ENCODE results near the gene JAZF1.
"Not testable (repeated sequence)": the region's sequence is repeated elsewhere in the genome, so short reads cannot be mapped to it uniquely, and the experiment has no call there.

JAZF1 gene

DNA sequence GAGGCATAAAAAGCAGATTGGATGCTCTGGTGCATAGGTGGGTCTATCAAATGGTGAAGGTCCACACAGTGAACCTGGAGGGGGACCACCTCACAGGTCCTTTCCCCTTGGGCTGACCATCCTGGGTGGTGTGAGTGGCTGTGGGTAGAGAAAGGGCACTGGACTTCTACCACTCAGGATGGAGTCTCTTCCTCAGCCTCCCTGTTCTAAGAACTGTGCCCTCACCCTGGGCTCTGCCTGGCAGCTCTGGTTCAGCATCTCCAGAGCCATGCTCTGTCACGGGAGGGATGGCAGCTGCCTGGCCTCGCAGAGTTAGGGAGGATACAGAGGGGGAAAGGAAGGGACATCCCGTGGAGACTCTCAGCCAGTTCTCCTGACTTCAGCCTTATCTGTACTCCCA is 318.8 kb downstream of the JAZF1 start:
- no peak overlapping the region for H3K4me2 ChIP-seq (ENCODE audit: low read depth, low read length)
- H2AFZ ChIP-seq (ENCODE audit: low read length): no peak overlapping the region
- DNase-seq: no peak
- no peak overlapping the region for H3K9ac ChIP-seq (ENCODE audit: low read length)
- no peaks in the 10 kb centered on the region for H3K9me2 ChIP-seq (replicated peaks; ENCODE audit: insufficient read depth, low read length)
- no peak overlapping the region for H3K4me3 ChIP-seq (ENCODE audit: low read length)
- no peaks in the 10 kb centered on the region for H3K9me3 ChIP-seq (replicated peaks; ENCODE audit: insufficient read depth, low read length)
- TF ChIP-seq, protein P1, sequence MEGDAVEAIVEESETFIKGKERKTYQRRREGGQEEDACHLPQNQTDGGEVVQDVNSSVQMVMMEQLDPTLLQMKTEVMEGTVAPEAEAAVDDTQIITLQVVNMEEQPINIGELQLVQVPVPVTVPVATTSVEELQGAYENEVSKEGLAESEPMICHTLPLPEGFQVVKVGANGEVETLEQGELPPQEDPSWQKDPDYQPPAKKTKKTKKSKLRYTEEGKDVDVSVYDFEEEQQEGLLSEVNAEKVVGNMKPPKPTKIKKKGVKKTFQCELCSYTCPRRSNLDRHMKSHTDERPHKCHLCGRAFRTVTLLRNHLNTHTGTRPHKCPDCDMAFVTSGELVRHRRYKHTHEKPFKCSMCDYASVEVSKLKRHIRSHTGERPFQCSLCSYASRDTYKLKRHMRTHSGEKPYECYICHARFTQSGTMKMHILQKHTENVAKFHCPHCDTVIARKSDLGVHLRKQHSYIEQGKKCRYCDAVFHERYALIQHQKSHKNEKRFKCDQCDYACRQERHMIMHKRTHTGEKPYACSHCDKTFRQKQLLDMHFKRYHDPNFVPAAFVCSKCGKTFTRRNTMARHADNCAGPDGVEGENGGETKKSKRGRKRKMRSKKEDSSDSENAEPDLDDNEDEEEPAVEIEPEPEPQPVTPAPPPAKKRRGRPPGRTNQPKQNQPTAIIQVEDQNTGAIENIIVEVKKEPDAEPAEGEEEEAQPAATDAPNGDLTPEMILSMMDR (IDR thresholded peaks at IDR 0.05; ENCODE audit: low read length): no peak
- TF ChIP-seq EZH2phosphoT487 (IDR thresholded peaks at IDR 0.05; ENCODE audit: low read length) (no peak), EZH2 (optimal IDR thresholded peaks at IDR 0.05; ENCODE audit: low read depth, low read length) (no peak)
- H3K27me3 ChIP-seq (replicated peaks; ENCODE audit: insufficient read depth, low read length): no peaks in the 10 kb centered on the region
- no peaks in the 10 kb centered on the region for H3F3A ChIP-seq (ENCODE audit: insufficient read depth, low read length)
- no peaks in the 10 kb centered on the region for H3K36me3 ChIP-seq (replicated peaks; ENCODE audit: insufficient read depth, low read length)
- no peaks in the 10 kb centered on the region for H3K79me2 ChIP-seq (ENCODE audit: low read length)
- H4K20me1 ChIP-seq (ENCODE audit: insufficient read depth, low read length): no peaks in the 10 kb centered on the region
- no peaks in the 10 kb centered on the region for H3K4me1 ChIP-seq (ENCODE audit: low read length)
- no peak overlapping the region for H3K27ac ChIP-seq (ENCODE audit: low read length)

DNA sequence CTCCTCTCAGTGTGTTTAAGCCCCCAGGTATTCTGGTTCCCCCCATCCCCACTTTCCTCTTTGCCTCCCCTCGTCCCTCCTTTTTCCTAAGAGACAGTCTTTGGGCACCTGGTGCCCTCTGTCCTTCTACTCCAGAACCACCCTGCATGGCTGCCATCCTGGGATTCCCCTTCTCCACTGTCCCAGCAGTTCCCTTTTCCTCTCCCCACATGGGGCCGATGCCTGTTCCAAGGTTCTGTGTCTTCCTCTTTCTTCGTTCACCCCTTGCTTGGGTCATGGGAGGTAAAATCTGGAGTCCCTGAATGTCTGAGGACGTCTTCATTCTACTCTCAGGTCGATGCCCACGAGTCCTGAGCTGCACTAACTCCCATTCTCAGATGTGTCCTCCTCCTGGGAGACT is 319.8 kb downstream of the JAZF1 start:
- Histone ChIP-seq H2AFZ (ENCODE audit: low read length) (no peak overlapping the region), H3K79me2 (ENCODE audit: low read length) (no peaks in the 10 kb centered on the region), H3K4me1 (ENCODE audit: low read length) (no peaks in the 10 kb centered on the region), H3F3A (ENCODE audit: insufficient read depth, low read length) (no peaks in the 10 kb centered on the region), H3K9ac (ENCODE audit: low read length) (no peak overlapping the region), H3K36me3 (replicated peaks; ENCODE audit: insufficient read depth, low read length) (no peaks in the 10 kb centered on the region), H3K4me2 (ENCODE audit: low read depth, low read length) (no peak overlapping the region), H3K9me3 (replicated peaks; ENCODE audit: insufficient read depth, low read length) (no peaks in the 10 kb centered on the region), H3K27me3 (replicated peaks; ENCODE audit: insufficient read depth, low read length) (no peaks in the 10 kb centered on the region), H4K20me1 (ENCODE audit: insufficient read depth, low read length) (no peaks in the 10 kb centered on the region), H3K4me3 (ENCODE audit: low read length) (no peak overlapping the region), H3K9me2 (replicated peaks; ENCODE audit: insufficient read depth, low read length) (no peaks in the 10 kb centered on the region), H3K27ac (ENCODE audit: low read length) (no peak overlapping the region)
- no peak for DNase-seq
- no peak for TF ChIP-seq EZH2 (optimal IDR thresholded peaks at IDR 0.05; ENCODE audit: low read depth, low read length)
- no peak for TF ChIP-seq EZH2phosphoT487 (IDR thresholded peaks at IDR 0.05; ENCODE audit: low read length)
- TF ChIP-seq, protein P1 (IDR thresholded peaks at IDR 0.05; ENCODE audit: low read length): no peak

DNA sequence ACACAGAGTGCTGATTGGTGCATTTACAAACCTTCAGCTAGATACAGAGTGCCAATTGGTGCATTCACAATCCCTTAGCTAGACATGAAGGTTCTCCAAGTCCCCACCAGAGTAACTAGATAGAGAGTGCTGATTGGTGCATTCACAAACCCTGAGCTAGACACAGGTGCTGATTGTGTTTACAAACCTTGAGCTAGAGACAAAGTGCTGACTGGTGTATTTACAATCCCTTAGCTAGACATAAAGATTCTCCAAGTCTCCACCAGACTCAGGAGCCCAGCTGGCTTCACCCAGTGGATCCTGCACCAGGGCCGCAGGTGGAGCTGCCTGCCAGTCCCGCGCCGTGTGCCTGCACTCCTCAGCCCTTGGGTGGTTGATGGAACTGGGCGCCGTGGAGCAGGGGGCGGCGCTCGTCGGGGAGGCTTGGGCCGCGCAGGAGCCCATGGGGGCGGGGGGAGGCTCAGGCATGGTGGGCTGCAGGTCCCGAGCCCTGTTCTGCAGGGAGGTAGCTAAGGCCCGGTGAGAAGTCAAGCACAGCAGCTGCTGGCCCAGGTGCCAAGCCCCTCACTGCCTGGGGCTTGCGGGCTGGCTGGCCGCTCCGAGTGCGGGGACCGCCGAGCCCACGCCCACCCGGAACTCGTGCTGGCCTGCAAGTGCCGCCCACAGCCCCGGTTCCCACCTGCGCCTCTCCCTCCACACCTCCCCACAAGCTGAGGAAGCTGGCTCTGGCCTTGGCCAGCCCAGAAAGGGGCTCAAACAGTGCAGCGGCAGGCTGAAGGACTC is 323.7 kb downstream of the JAZF1 start:
- H2AFZ ChIP-seq (ENCODE audit: low read length); H3K79me2 ChIP-seq (ENCODE audit: low read length); H3K27me3 ChIP-seq (replicated peaks; ENCODE audit: insufficient read depth, low read length); DNase-seq; H3K4me1 ChIP-seq (ENCODE audit: low read length); H3K27ac ChIP-seq (ENCODE audit: low read length); H3K4me2 ChIP-seq (ENCODE audit: low read depth, low read length); H3K9ac ChIP-seq (ENCODE audit: low read length); H4K20me1 ChIP-seq (ENCODE audit: insufficient read depth, low read length); H3K36me3 ChIP-seq (replicated peaks; ENCODE audit: insufficient read depth, low read length); H3K4me3 ChIP-seq (ENCODE audit: low read length); H3F3A ChIP-seq (ENCODE audit: insufficient read depth, low read length); H3K9me2 ChIP-seq (replicated peaks; ENCODE audit: insufficient read depth, low read length); H3K9me3 ChIP-seq (replicated peaks; ENCODE audit: insufficient read depth, low read length): not testable (repeated sequence)

DNA sequence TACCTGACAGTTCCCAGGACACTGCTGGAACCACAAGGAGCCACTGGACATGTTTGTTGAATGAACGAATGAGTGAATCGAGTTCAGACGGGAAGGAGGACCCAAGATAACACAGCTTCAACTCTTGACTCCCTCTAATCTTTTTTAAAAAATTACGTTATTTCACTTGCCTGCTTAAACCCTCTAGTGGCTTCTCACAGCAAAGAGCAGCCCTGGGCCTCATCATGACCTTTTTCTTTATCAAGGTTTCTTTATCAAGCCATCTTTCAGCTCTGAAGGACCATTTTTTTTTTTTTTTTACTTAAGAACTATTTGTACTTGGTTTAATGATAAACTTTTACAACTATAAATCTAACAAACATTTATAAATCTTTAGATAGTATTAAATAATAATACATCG is 330.1 kb downstream of the JAZF1 start:
- H3K27me3 ChIP-seq (replicated peaks; ENCODE audit: insufficient read depth, low read length): no peaks in the 10 kb centered on the region
- no peaks in the 10 kb centered on the region for H3K9me3 ChIP-seq (replicated peaks; ENCODE audit: insufficient read depth, low read length)
- H3K9ac ChIP-seq (ENCODE audit: low read length): no peak overlapping the region
- H3K36me3 ChIP-seq (replicated peaks; ENCODE audit: insufficient read depth, low read length): no peaks in the 10 kb centered on the region
- H3K9me2 ChIP-seq (replicated peaks; ENCODE audit: insufficient read depth, low read length): no peaks in the 10 kb centered on the region
- no peak for DNase-seq
- no peak overlapping the region for H3K4me3 ChIP-seq (ENCODE audit: low read length)
- no peaks in the 10 kb centered on the region for H3K79me2 ChIP-seq (ENCODE audit: low read length)
- H3K4me2 ChIP-seq (ENCODE audit: low read depth, low read length): no peak overlapping the region
- TF ChIP-seq EZH2 (optimal IDR thresholded peaks at IDR 0.05; ENCODE audit: low read depth, low read length) (no peak), EZH2phosphoT487 (IDR thresholded peaks at IDR 0.05; ENCODE audit: low read length) (no peak)
- TF ChIP-seq, protein P1 (IDR thresholded peaks at IDR 0.05; ENCODE audit: low read length): no peak
- H3K4me1 ChIP-seq (ENCODE audit: low read length): no peaks in the 10 kb centered on the region
- H4K20me1 ChIP-seq (ENCODE audit: insufficient read depth, low read length): peaks cover 2% of the 10 kb centered on the region; the same call in 1 of the 2 replicates
- no peaks in the 10 kb centered on the region for H3F3A ChIP-seq (ENCODE audit: insufficient read depth, low read length)
- no peak overlapping the region for H2AFZ ChIP-seq (ENCODE audit: low read length)
- no peak overlapping the region for H3K27ac ChIP-seq (ENCODE audit: low read length)

Data from MM.1S (cell line).